ENCODE measurements around the gene ZW10.

- TF ChIP-seq CTCF (IDR thresholded peaks at IDR 0.05; ENCODE audit: borderline replicate concordance, extremely low read depth, low read length, poor library complexity, severe bottlenecking): no peak
- TF ChIP-seq EZH2 (IDR thresholded peaks at IDR 0.05; ENCODE audit: borderline replicate concordance, low read depth, low read length, severe bottlenecking): no peak
Observed at GRCh38 chr11:113782134-113782533, 8.6 kb upstream of the ZW10 start.

Data from DND-41 (cell line).